Breast epithelium (tissue), 4 donors: ENCODE results near the gene HEXD. TPM values are rescaled to one million over a fixed set of nuclear protein-coding genes. Genes with fewer than 3 reads are reported as not detected.

ENCODE experiments used
- DNase-seq, 2 donors: peaks; one replicate each; pipeline ENCODE4 v3.0.0-alpha.2; 2019; ENCODE audit warnings: low spot score in 2 of 2
- H3K27ac ChIP-seq, 2 donors: fragments of 200-600 bp; sonication (generic) in 1 of 2; one replicate each; pipeline ENCODE4 v1.5.1; 2016 to 2019; ENCODE audit warnings: mild to moderate bottlenecking in 1 of 2
- H3K27me3 ChIP-seq, 2 donors: fragments of 200-600 bp; sonication (generic) in 1 of 2; one replicate each; pipeline versions ENCODE4 v1.5.1 to v1.6.0; 2017 to 2019; ENCODE audit warnings: control low read depth in 1 of 2, mild to moderate bottlenecking in 1 of 2
- H3K36me3 ChIP-seq: fragments of 200-600 bp; one replicate; pipeline ENCODE4 v1.5.1; 2019
- H3K4me1 ChIP-seq, 2 donors: fragments of 200-600 bp; sonication (generic); one replicate each; pipeline ENCODE4 v1.5.1; 2016 to 2019; ENCODE audit warnings: control low read depth in 1 of 2
- H3K4me3 ChIP-seq, 3 donors: fragments of 200-600 bp; sonication (generic); 1 replicate in 2 of 3; 2 replicates in 1 of 3; pipeline ENCODE4 v1.5.1; 2016 to 2019; ENCODE audit warnings: mild to moderate bottlenecking in 3 of 3, moderate library complexity in 2 of 3
- H3K9me3 ChIP-seq, 2 donors: fragments of 200-600 bp; sonication (generic) in 1 of 2; one replicate each; pipeline ENCODE4 v1.5.1; 2016 to 2019; ENCODE audit warnings: control low read depth in 1 of 2
- CTCF ChIP-seq, 3 donors: fragments of 450-650 bp; IDR thresholded peaks; one replicate each; pipeline ENCODE4 v1.5.1; 2016 to 2017; ENCODE audit warnings: antibody characterized with exemption in 3 of 3, mild to moderate bottlenecking in 3 of 3, moderate library complexity in 3 of 3
- POLR2A ChIP-seq: fragments of 450-650 bp; IDR thresholded peaks from one replicate; pipeline ENCODE4 v1.6.1; 2016; ENCODE audit warnings: antibody characterized with exemption, mild to moderate bottlenecking, moderate library complexity
- POLR2AphosphoS5 ChIP-seq, 3 donors: sonication (generic); formaldehyde crosslinking; IDR thresholded peaks; one replicate each; pipeline ENCODE4 v1.6.1; 2017; ENCODE audit warnings: antibody characterized with exemption in 3 of 3
- intact Hi-C: fragments of 100-400 bp; cut with DNase I; formaldehyde crosslinking; loops from one replicate; pipeline ENCODE4 v1.15.1; 2023; ENCODE audit warnings: low total_unique reads
- total RNA-seq, 3 donors: library from RNA; depleted of rRNA; stranded (reverse); fragments of >200 nt; gene quantifications; one replicate each; pipeline ENCODE4 v1.1.0, GENCODE V29; 2016

Gene HEXD
- total RNA-seq, 3 donors from 2014 or later = 48.2 to 157 (median 68.2) TPM

GRCh38 chr17:82399041-82399441 is 19.1 kb upstream of the HEXD start:
- Histone ChIP-seq H3K27ac (peak overlapping the region in 1 of 2 donors; percentile 78), H3K36me3 (peaks cover 6% of the 10 kb centered on the region), H3K9me3 (no peaks in the 10 kb centered on the region), H3K4me1 (no peaks in the 10 kb centered on the region), H3K4me3 (peak overlapping the region in 1 of 3 donors; percentile 8), H3K27me3 (no peaks in the 10 kb centered on the region)
- DNase-seq = peak in 1 of 2 donors; percentile 46
- TF ChIP-seq CTCF (IDR thresholded peaks at IDR 0.05) (no peak), POLR2A (no peak), POLR2AphosphoS5 (IDR thresholded peaks at IDR 0.05) (peak in 2 of 3 donors; percentile 18 to 58)
- intact Hi-C loops = no loop called here

- Histone ChIP-seq H3K4me1 (no peaks in the 10 kb centered on the region), H3K9me3 (no peaks in the 10 kb centered on the region), H3K27ac (peak overlapping the region in 1 of 2 donors; percentile 78), H3K27me3 (no peaks in the 10 kb centered on the region), H3K4me3 (peak overlapping the region in 1 of 3 donors; percentile 8), H3K36me3 (peaks cover 6% of the 10 kb centered on the region)
- TF ChIP-seq POLR2A = no peak
- TF ChIP-seq CTCF (IDR thresholded peaks at IDR 0.05) = no peak
- no peak for TF ChIP-seq POLR2AphosphoS5 (IDR thresholded peaks at IDR 0.05)
- intact Hi-C loops = no loop called here
- no peak for DNase-seq
Measured at GRCh38 chr17:82399601-82400101, 18.5 kb upstream of the HEXD start.

- intact Hi-C loops = no loop called here
- no peaks in the 10 kb centered on the region for H3K4me1 ChIP-seq
- H3K4me3 ChIP-seq = no peak overlapping the region
- H3K27me3 ChIP-seq = no peaks in the 10 kb centered on the region
- H3K27ac ChIP-seq = peak overlapping the region in 1 of 2 donors; percentile 78
- TF ChIP-seq POLR2AphosphoS5 (IDR thresholded peaks at IDR 0.05) (no peak), CTCF (IDR thresholded peaks at IDR 0.05) (no peak), POLR2A (no peak)
- DNase-seq = no peak
- H3K36me3 ChIP-seq = peaks cover 6% of the 10 kb centered on the region
- no peaks in the 10 kb centered on the region for H3K9me3 ChIP-seq
Measured at GRCh38 chr17:82400206-82400605, 17.9 kb upstream of the HEXD start.

GRCh38 chr17:82400830-82401229 is 17.3 kb upstream of the HEXD start:
- intact Hi-C loops = no loop called here
- TF ChIP-seq POLR2A = no peak
- no peak for TF ChIP-seq CTCF (IDR thresholded peaks at IDR 0.05)
- TF ChIP-seq POLR2AphosphoS5 (IDR thresholded peaks at IDR 0.05) = no peak
- H3K27me3 ChIP-seq = no peaks in the 10 kb centered on the region
- no peak for DNase-seq
- H3K4me1 ChIP-seq = no peaks in the 10 kb centered on the region
- peaks cover 6% of the 10 kb centered on the region for H3K36me3 ChIP-seq
- no peak overlapping the region for H3K4me3 ChIP-seq
- H3K9me3 ChIP-seq = no peaks in the 10 kb centered on the region
- H3K27ac ChIP-seq = no peak overlapping the region

- intact Hi-C loops = no loop called here
- Histone ChIP-seq H3K4me3 (no peak overlapping the region), H3K9me3 (no peaks in the 10 kb centered on the region), H3K36me3 (peaks cover 6% of the 10 kb centered on the region), H3K27me3 (no peaks in the 10 kb centered on the region), H3K27ac (no peak overlapping the region), H3K4me1 (no peaks in the 10 kb centered on the region)
- TF ChIP-seq POLR2AphosphoS5 (IDR thresholded peaks at IDR 0.05) = no peak
- no peak for TF ChIP-seq POLR2A
- TF ChIP-seq CTCF (IDR thresholded peaks at IDR 0.05) = no peak
- DNase-seq = no peak
Measured at GRCh38 chr17:82402865-82403264, 15.3 kb upstream of the HEXD start.
